GM13976 (cell line): ENCODE data around the gene FTSJ1.

Source experiments
- DNase-seq: peaks from one replicate; pipeline ENCODE4 v3.0.0; 2012; ENCODE audit warnings: low spot score
- CTCF ChIP-seq: IDR thresholded peaks from 2 replicates; pipeline ENCODE4 v1.5.1; 2012; ENCODE audit warnings: borderline replicate concordance, mild to moderate bottlenecking; ENCODE audit not compliant: insufficient read depth; ENCODE audit errors: extremely low read depth, missing control alignments, control extremely low read depth
- in situ Hi-C: fragments of 300-500 bp; cut with MboI; formaldehyde crosslinking; loops from one replicate; pipeline ENCODE4 v1.12.0; 2022; ENCODE audit warnings: low sequenced_read_pairs, mixed read lengths, inconsistent platforms; ENCODE audit not compliant: unreplicated experiment

The FTSJ1 gene

DNA sequence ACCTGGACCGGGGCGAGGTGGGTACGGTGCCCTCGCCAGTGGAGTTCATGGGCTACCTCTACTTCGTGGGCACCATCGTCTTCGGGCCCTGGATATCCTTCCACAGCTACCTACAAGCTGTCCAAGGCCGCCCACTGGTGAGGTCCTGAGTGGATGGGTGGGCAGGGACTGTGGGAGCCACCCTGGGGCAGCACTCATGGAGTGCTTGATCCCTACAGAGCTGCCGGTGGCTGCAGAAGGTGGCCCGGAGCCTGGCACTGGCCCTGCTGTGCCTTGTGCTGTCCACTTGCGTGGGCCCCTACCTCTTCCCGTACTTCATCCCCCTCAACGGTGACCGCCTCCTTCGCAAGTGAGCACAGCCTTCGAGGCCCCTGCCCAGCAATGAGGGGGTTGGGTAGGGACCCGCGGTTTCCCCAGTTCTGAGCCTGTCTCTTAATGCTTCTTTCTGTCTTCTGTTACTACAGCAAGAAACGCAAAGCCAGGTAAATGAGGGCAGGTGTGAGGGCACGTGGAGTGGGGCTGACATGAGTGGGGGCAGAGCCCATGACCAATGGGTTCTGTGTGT is 36.5 kb downstream of the FTSJ1 start:
- TF ChIP-seq CTCF: no peak
- in situ Hi-C loops: no loop called here
- no peak for DNase-seq

GRCh38 chrX:48513670-48514069 is 37.7 kb downstream of the FTSJ1 start:
- in situ Hi-C loops: no loop called here
- TF ChIP-seq CTCF: no peak
- DNase-seq: no peak

- no peak for DNase-seq
- in situ Hi-C loops: no loop called here
- TF ChIP-seq CTCF: no peak
Observed at GRCh38 chrX:48514126-48514806, 38.3 kb downstream of the FTSJ1 start.

DNA sequence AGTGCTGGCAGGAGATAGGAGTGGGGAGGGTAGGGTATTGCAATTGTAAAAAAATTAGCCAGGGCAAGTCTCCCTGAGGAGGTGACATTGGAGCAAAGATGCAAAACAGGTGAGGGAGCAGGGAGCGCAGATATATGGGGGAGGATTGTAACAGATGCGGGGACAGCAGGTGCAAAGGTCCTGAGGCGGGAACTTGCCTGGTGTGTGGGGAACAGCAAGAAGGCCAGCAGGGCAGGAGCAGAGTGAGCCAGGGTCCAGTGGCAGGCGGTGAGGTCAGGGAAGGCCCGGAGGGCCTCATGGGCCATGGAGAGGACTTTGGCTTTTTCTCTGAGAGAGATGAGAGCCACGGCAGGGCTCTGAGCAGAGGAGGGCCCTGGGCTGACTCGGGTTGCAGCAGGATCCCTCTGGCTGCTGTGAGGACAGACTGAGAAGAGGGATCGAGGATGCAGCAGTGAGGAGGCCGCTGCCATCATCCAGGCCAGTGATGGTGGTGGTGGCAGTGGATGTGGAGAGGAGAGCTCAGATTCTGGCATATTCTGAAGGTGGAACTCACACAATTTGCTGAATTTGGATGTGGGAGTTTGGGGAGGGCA is 39.0 kb downstream of the FTSJ1 start:
- in situ Hi-C loops: no loop called here
- DNase-seq: no peak
- no peak for TF ChIP-seq CTCF

GRCh38 chrX:48515842-48516241 is 39.8 kb downstream of the FTSJ1 start:
- no peak for DNase-seq
- TF ChIP-seq CTCF: no peak
- in situ Hi-C loops: no loop called here

DNA sequence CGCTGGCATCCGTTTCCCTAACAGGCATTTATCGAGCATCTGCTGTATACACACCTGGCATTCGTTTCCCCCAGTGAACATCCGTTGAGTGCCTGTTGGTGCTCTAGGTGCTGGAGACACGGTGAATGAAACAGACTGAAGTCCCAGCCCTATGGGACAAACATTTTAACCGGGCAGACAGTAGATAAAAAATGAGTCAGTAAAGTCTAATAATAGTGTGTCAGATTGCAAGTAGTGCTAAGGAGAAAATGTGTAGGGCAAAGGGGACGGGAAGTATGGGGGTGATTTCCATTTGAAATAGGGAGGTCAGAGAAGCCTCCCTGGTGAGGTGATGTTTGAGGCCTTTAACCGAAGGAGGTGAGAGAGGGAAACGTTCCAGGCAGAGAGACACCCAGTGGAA is 40.3 kb downstream of the FTSJ1 start:
- no peak for DNase-seq
- no peak for TF ChIP-seq CTCF
- in situ Hi-C loops: no loop called here
